GM23338 (cell line): Measurements from ENCODE around the gene PKD1L1. TPM values are rescaled to one million over a fixed set of nuclear protein-coding genes. Genes with fewer than 3 reads are reported as not detected.

ENCODE experiments used
- ATAC-seq: fragments of 200-7000 bp; cut with Tn5 transposase; 3 replicates; pipeline ENCODE4 v1.9.1; 2020
- DNase-seq: peaks from one replicate; pipeline ENCODE4 v3.0.0-alpha.2; 2015; ENCODE audit warnings: low spot score
- H2AFZ ChIP-seq: fragments of 200-600 bp; sonication (generic); 2 replicates; pipeline ENCODE4 v1.8.0; 2016; ENCODE audit warnings: antibody characterized with exemption, mild to moderate bottlenecking, moderate library complexity
- H3F3A ChIP-seq: fragments of 200-600 bp; sonication (generic); replicated peaks from 2 replicates; pipeline ENCODE4 v1.8.0; 2017; ENCODE audit warnings: antibody characterized with exemption, mixed run types, low read depth
- H3K27ac ChIP-seq: fragments of 200-600 bp; sonication (generic); 2 replicates; pipeline ENCODE4 v1.6.1; 2016; ENCODE audit warnings: low read depth
- H3K27me3 ChIP-seq: fragments of 200-600 bp; sonication (generic); 2 replicates; pipeline ENCODE4 v1.8.0; 2016; ENCODE audit warnings: mild to moderate bottlenecking, mixed run types, moderate library complexity; ENCODE audit not compliant: insufficient read depth
- H3K36me3 ChIP-seq: fragments of 200-600 bp; sonication (generic); 2 replicates; pipeline ENCODE4 v1.8.0; 2016; ENCODE audit warnings: mild to moderate bottlenecking; ENCODE audit not compliant: insufficient read depth
- H3K4me1 ChIP-seq: fragments of 200-600 bp; sonication (generic); 2 replicates; pipeline ENCODE4 v1.8.0; 2016; ENCODE audit warnings: mild to moderate bottlenecking, moderate library complexity; ENCODE audit not compliant: insufficient read depth
- H3K4me2 ChIP-seq: fragments of 200-600 bp; sonication (generic); 2 replicates; pipeline ENCODE4 v1.7.1; 2017; ENCODE audit warnings: mixed run types
- H3K4me3 ChIP-seq: fragments of 200-600 bp; sonication (generic); 2 replicates; pipeline ENCODE4 v1.6.1; 2016; ENCODE audit warnings: mixed run types
- H3K79me2 ChIP-seq: fragments of 200-600 bp; sonication (generic); replicated peaks from 2 replicates; pipeline ENCODE4 v1.8.0; 2017; ENCODE audit warnings: mild to moderate bottlenecking; ENCODE audit not compliant: insufficient read depth
- H3K9me2 ChIP-seq: fragments of 200-600 bp; sonication (generic); 2 replicates; pipeline ENCODE4 v1.8.0; 2017; ENCODE audit not compliant: insufficient read depth
- H4K20me1 ChIP-seq: fragments of 200-600 bp; sonication (generic); replicated peaks from 2 replicates; pipeline ENCODE4 v1.8.0; 2017; ENCODE audit warnings: mild to moderate bottlenecking; ENCODE audit not compliant: insufficient read depth
- H3K27ac Mint-ChIP-seq: 2 replicates; pipeline ENCODE4 v1.8.0; 2020; ENCODE audit warnings: inconsistent platforms, mild to moderate bottlenecking, moderate library complexity, mixed read lengths
- H3K27me3 Mint-ChIP-seq: 3 replicates; pipeline ENCODE4 v1.8.0; 2022; ENCODE audit warnings: low read depth, mild to moderate bottlenecking, moderate library complexity, mixed read lengths, inconsistent platforms; ENCODE audit not compliant: insufficient read depth, poor library complexity
- H3K36me3 Mint-ChIP-seq: 3 replicates; pipeline ENCODE4 v1.8.0; 2021; ENCODE audit warnings: low read depth, mild to moderate bottlenecking, inconsistent platforms, moderate library complexity, mixed read lengths
- H3K4me1 Mint-ChIP-seq: 3 replicates; pipeline ENCODE4 v1.8.0; 2020; ENCODE audit warnings: mild to moderate bottlenecking, inconsistent platforms, mixed read lengths
- H3K4me3 Mint-ChIP-seq: 3 replicates; pipeline ENCODE4 v1.8.0; 2021; ENCODE audit warnings: moderate library complexity, mild to moderate bottlenecking, inconsistent platforms, mixed read lengths
- H3K9me3 Mint-ChIP-seq: 3 replicates; pipeline ENCODE4 v1.8.0; 2020; ENCODE audit warnings: moderate library complexity, mild to moderate bottlenecking, inconsistent platforms, mixed read lengths
- CREB1 ChIP-seq: fragments of 250-450 bp; sonication (Bioruptor Pico); IDR thresholded peaks from 2 replicates; pipeline ENCODE4 v1.5.0; 2020; ENCODE audit warnings: low read depth, mild to moderate bottlenecking, moderate library complexity
- ETS1 ChIP-seq: IDR thresholded peaks from 2 replicates; pipeline ENCODE4 v1.6.1; 2016; ENCODE audit warnings: antibody characterized with exemption
- EZH2 ChIP-seq: fragments of 200-600 bp; sonication (generic); IDR thresholded peaks from one replicate; pipeline ENCODE4 v1.8.0; 2017; ENCODE audit warnings: antibody characterized with exemption, mild to moderate bottlenecking, low read depth; ENCODE audit not compliant: unreplicated experiment
- EZH2phosphoT487 ChIP-seq: fragments of 200-600 bp; sonication (generic); IDR thresholded peaks from one replicate; pipeline ENCODE4 v1.8.1; 2018; ENCODE audit warnings: antibody characterized with exemption; ENCODE audit not compliant: unreplicated experiment
- JUNB ChIP-seq: IDR thresholded peaks from one replicate; pipeline ENCODE4 v1.6.1; 2016; ENCODE audit warnings: antibody characterized with exemption; ENCODE audit not compliant: unreplicated experiment
- NANOG ChIP-seq: IDR thresholded peaks from 2 replicates; pipeline ENCODE4 v1.6.1; 2016; ENCODE audit warnings: antibody characterized with exemption, borderline replicate concordance
- POLR2AphosphoS5 ChIP-seq: IDR thresholded peaks from 2 replicates; pipeline ENCODE4 v1.6.1; 2016; ENCODE audit warnings: antibody characterized with exemption, low read depth
- REST ChIP-seq: IDR thresholded peaks from one replicate; pipeline ENCODE4 v1.6.1; 2018; ENCODE audit warnings: antibody characterized with exemption; ENCODE audit not compliant: unreplicated experiment
- STAT1 ChIP-seq: IDR thresholded peaks from one replicate; pipeline ENCODE4 v1.6.1; 2016; ENCODE audit warnings: antibody characterized with exemption; ENCODE audit not compliant: unreplicated experiment
- ZNF114 ChIP-seq: fragments of 250-450 bp; sonication (Bioruptor Pico); IDR thresholded peaks from 2 replicates; pipeline ENCODE4 v1.5.0; 2020; ENCODE audit warnings: mild to moderate bottlenecking, moderate library complexity
- ZNF331 ChIP-seq: fragments of 250-450 bp; sonication (Bioruptor Pico); IDR thresholded peaks from 2 replicates; pipeline ENCODE4 v1.5.0; 2020; ENCODE audit warnings: low read depth, mild to moderate bottlenecking, moderate library complexity
- ZNF462 ChIP-seq: fragments of 250-450 bp; sonication (Bioruptor Pico); IDR thresholded peaks from 2 replicates; pipeline ENCODE4 v1.5.0; 2020; ENCODE audit warnings: mild to moderate bottlenecking, moderate library complexity
- polyA plus RNA-seq: library from polyadenylated mRNA; unstranded; fragments of >200 nt; fragmentation: Nextera tagmentation; extraction: Ambion mirVana; gene quantifications from 2 replicates; pipeline ENCODE4 v1.2.1, GENCODE V29; 2016
- total RNA-seq: library from RNA; depleted of rRNA; stranded (reverse); fragments of >200 nt; shearing (Covaris generic); gene quantifications from 2 replicates; pipeline ENCODE4 v1.2.3, GENCODE V29; 2014

PKD1L1 gene
- total and polyA plus RNA-seq, 2 experiments from 2014 or later: 0.03 TPM; not detected in 1

GRCh38 chr7:47934831-47935230, 13.4 kb downstream of the PKD1L1 start:
- no peaks in the 10 kb centered on the region for H3F3A ChIP-seq
- ATAC-seq (no peak), DNase-seq (no peak)
- no peaks in the 10 kb centered on the region for H3K9me2 ChIP-seq
- H3K9me3 Mint-ChIP-seq: no peaks in the 10 kb centered on the region
- H3K27ac Mint-ChIP-seq: no peak overlapping the region
- TF ChIP-seq NANOG (no peak), JUNB (no peak)
- no peaks in the 10 kb centered on the region for H3K36me3 ChIP-seq
- peaks cover 13% of the 10 kb centered on the region for H3K4me1 Mint-ChIP-seq
- H3K27ac ChIP-seq: no peak overlapping the region
- H3K36me3 Mint-ChIP-seq: no peaks in the 10 kb centered on the region
- no peaks in the 10 kb centered on the region for H3K79me2 ChIP-seq
- no peak overlapping the region for H3K4me3 Mint-ChIP-seq
- H3K4me2 ChIP-seq: no peak overlapping the region
- H4K20me1 ChIP-seq: no peaks in the 10 kb centered on the region
- no peaks in the 10 kb centered on the region for H3K27me3 ChIP-seq
- peak overlapping the region; percentile 59; the same call in 1 of the 2 replicates for H2AFZ ChIP-seq
- H3K4me3 ChIP-seq: no peak overlapping the region
- no peaks in the 10 kb centered on the region for H3K4me1 ChIP-seq
- H3K27me3 Mint-ChIP-seq: peaks cover 6% of the 10 kb centered on the region

- Histone ChIP-seq H4K20me1 (no peaks in the 10 kb centered on the region), H3K4me3 (no peak overlapping the region), H3F3A (no peaks in the 10 kb centered on the region), H3K27ac (no peak overlapping the region), H3K79me2 (no peaks in the 10 kb centered on the region), H3K4me1 (no peaks in the 10 kb centered on the region), H3K4me2 (no peak overlapping the region), H2AFZ (no peak overlapping the region), H3K36me3 (no peaks in the 10 kb centered on the region), H3K9me2 (no peaks in the 10 kb centered on the region; the same call in 1 of the 2 replicates), H3K27me3 (no peaks in the 10 kb centered on the region)
- no peak overlapping the region for H3K4me3 Mint-ChIP-seq
- ATAC-seq (no peak), DNase-seq (no peak)
- no peak overlapping the region for H3K27ac Mint-ChIP-seq
- peaks cover 10% of the 10 kb centered on the region for H3K4me1 Mint-ChIP-seq
- H3K36me3 Mint-ChIP-seq: no peaks in the 10 kb centered on the region
- no peaks in the 10 kb centered on the region for H3K9me3 Mint-ChIP-seq
- peaks cover 8% of the 10 kb centered on the region for H3K27me3 Mint-ChIP-seq
- TF ChIP-seq ZNF331 (CRISPR knock-in tag) (no peak), ZNF462 (no peak), STAT1 (no peak), EZH2phosphoT487 (no peak), ETS1 (no peak), NANOG (no peak), EZH2 (no peak), POLR2AphosphoS5 (no peak), REST (no peak), CREB1 (CRISPR knock-in tag) (no peak), ZNF114 (CRISPR knock-in tag) (no peak)
These were observed 15.1 kb downstream of the PKD1L1 start for GRCh38 chr7:47933215-47933614.
